ENCODE results near the gene MAP3K7. TPM values are rescaled to one million over a fixed set of nuclear protein-coding genes. Genes with fewer than 3 reads are reported as not detected.
A peak's percentile ranks its signal among the peaks of the same experiment; 100 is the strongest.

MAP3K7 gene
- total and polyA plus RNA-seq, 2 of the 8 experiments (the other 6 are each of a cell fraction or from before 2014, with no cell fraction given): 27.3 to 34.8 TPM

- no peak overlapping the region for H3K27ac ChIP-seq (ENCODE audit: low read depth, low read length)
- H3K23me2 ChIP-seq (ENCODE audit: low read depth, low read length): no peaks in the 10 kb centered on the region
- peak overlapping the region; percentile 6; the same call in 1 of the 2 replicates for H2BK5ac ChIP-seq (ENCODE audit: low read depth, low read length)
- no peaks in the 10 kb centered on the region for H3K9me3 ChIP-seq (ENCODE audit: insufficient read depth in 2 of 2, low read depth in 1 of 2, low read length in 1 of 2)
- H3K36me3 ChIP-seq (ENCODE audit: control insufficient read depth in 2 of 4, insufficient read depth in 4 of 4, low read length in 3 of 4): no peaks in the 10 kb centered on the region
- no peak overlapping the region for H4K8ac ChIP-seq (ENCODE audit: extremely low read depth, insufficient read depth, low read length)
- no peaks in the 10 kb centered on the region for H4K20me1 ChIP-seq (replicated peaks in 1 of 2; ENCODE audit: control insufficient read depth in 1 of 2, insufficient read depth in 2 of 2, low read length in 2 of 2)
- peak overlapping the region; percentile 51; the same call in 1 of the 2 replicates for H2BK12ac ChIP-seq (ENCODE audit: low read depth, low read length)
- no peaks in the 10 kb centered on the region for H3K79me2 ChIP-seq (ENCODE audit: control insufficient read depth in 1 of 2, insufficient read depth in 2 of 2, low read length in 2 of 2)
- FAIRE-seq (peak; percentile 99), DNase-seq (ENCODE audit: low read depth in 1 of 2, low spot score in 2 of 2) (peak; percentile 77 to 89)
- no peak overlapping the region for H3K18ac ChIP-seq (ENCODE audit: extremely low read depth, low read length)
- no peaks in the 10 kb centered on the region for H3K79me1 ChIP-seq (ENCODE audit: low read depth, low read length)
- H4K5ac ChIP-seq (ENCODE audit: insufficient read length, low read depth, low read length): no peak overlapping the region
- H3K27me3 ChIP-seq (replicated peaks in 1 of 4; ENCODE audit: control insufficient read depth in 3 of 4, extremely low read depth in 1 of 4, insufficient read depth in 3 of 4, low read length in 3 of 4): no peaks in the 10 kb centered on the region
- no peak overlapping the region for H3K14ac ChIP-seq (ENCODE audit: insufficient read length)
- no peak overlapping the region for H3K4me2 ChIP-seq (ENCODE audit: insufficient read depth in 1 of 2, low read depth in 2 of 2, low read length in 2 of 2)
- no peak overlapping the region for H2BK15ac ChIP-seq (ENCODE audit: low read length)
- H3K56ac ChIP-seq (replicated peaks; ENCODE audit: insufficient read length, low read depth, low read length): no peak overlapping the region
- H2AFZ ChIP-seq (ENCODE audit: low read length): no peak overlapping the region; the same call in 1 of the 2 replicates
- no peak overlapping the region for H2AK5ac ChIP-seq (ENCODE audit: low read depth, low read length)
- ChIA-PET POLR2A (ENCODE audit: partially characterized antibody) (interaction anchor here (1.2 kb wide), 1 partner anchor 97 kb away, joined by 3 read pairs; no protein-coding TSS in a partner anchor), CTCF (ENCODE audit: partially characterized antibody) (interaction anchor here (0.6 to 12.4 kb wide), 50 partner anchors 9 to 1105 kb away, joined by 3 to 234 read pairs (median 5); partner anchors contain the start of gene BACH2)
- no peak overlapping the region for H2BK120ac ChIP-seq (replicated peaks; ENCODE audit: low read depth, low read length)
- H3K23ac ChIP-seq (ENCODE audit: insufficient read length): no peak overlapping the region
- H3K4ac ChIP-seq (replicated peaks; ENCODE audit: insufficient read length, low read depth, low read length): no peak overlapping the region
- H4K91ac ChIP-seq (replicated peaks; ENCODE audit: insufficient read length, low read length): no peak overlapping the region
- H3K4me3 ChIP-seq (ENCODE audit: extremely low read depth in 1 of 4, insufficient read depth in 2 of 4, low read depth in 3 of 4, low read length in 4 of 4): no peak overlapping the region
- H3K4me1 ChIP-seq (replicated peaks in 1 of 4; ENCODE audit: control insufficient read depth in 3 of 4, insufficient read depth in 4 of 4, low read length in 3 of 4): peaks cover 2 to 11% (median 5%) of the 10 kb centered on the region in 4 experiments; a peak in 4 of 7 replicates
- H3K9ac ChIP-seq (replicated peaks in 1 of 4; ENCODE audit: extremely low read depth in 1 of 4, low read depth in 3 of 4, low read length in 3 of 4): no peak overlapping the region
- H2BK20ac ChIP-seq (ENCODE audit: low read length): no peak overlapping the region
- WGBS, 2 experiments (ENCODE audit: extremely low coverage in 1 of 2, insufficient coverage in 1 of 2, insufficient read length in 1 of 2, insufficient replicate concordance in 2 of 2, low coverage in 1 of 2, low lambda C conversion rate in 2 of 2, missing lambda C conversion rate in 1 of 2): 41% methylated on average over 15 of the region's 15 CpGs; no CpG with 5 or more reads in 1 of the 2 experiments
- TF ChIP-seq CBX8 (IDR thresholded peaks at IDR 0.05; ENCODE audit: borderline replicate concordance, low read depth, low read length): no peak
- TF ChIP-seq RNF2 (IDR thresholded peaks at IDR 0.05; ENCODE audit: borderline replicate concordance, low read depth, low read length, missing control alignments, poor library complexity, severe bottlenecking): no peak
- TF ChIP-seq CEBPB (IDR thresholded peaks at IDR 0.05; ENCODE audit: low read depth, low read length): peak; percentile 26; the same call in 1 of the 2 replicates
- TF ChIP-seq RAD21 (IDR thresholded peaks at IDR 0.05 in 1 of 2, conservative IDR thresholded peaks at IDR 0.05 in 1 of 2; ENCODE audit: low read depth in 2 of 2, low read length in 2 of 2): peak; percentile 98 to 99
- peak; percentile 57; the same call in 1 of the 2 replicates for TF ChIP-seq MAFK (IDR thresholded peaks at IDR 0.05; ENCODE audit: low read depth, low read length)
- TF ChIP-seq JUND (IDR thresholded peaks at IDR 0.05; ENCODE audit: low read length): peak; percentile 98
- TF ChIP-seq RBBP5 (IDR thresholded peaks at IDR 0.05; ENCODE audit: borderline replicate concordance, low read depth, low read length): 0 out of 2 replicates have a peak, but pooled peaks have one; percentile 28
- peak; percentile 70 to 90 (median 84) for TF ChIP-seq CTCF (IDR thresholded peaks at IDR 0.05; ENCODE audit: control extremely low read depth in 1 of 3, insufficient read depth in 1 of 3, low read depth in 1 of 3, low read length in 3 of 3)
These were observed 107.9 kb downstream of the MAP3K7 start for GRCh38 chr6:90478789-90479602.

Measured in H1 (cell line).